A172 (cell line): ENCODE results near the gene OTUB1. TPM values are rescaled to one million over a fixed set of nuclear protein-coding genes. Genes with fewer than 3 reads are reported as not detected.

ENCODE experiments used
- DNase-seq: peaks from one replicate; pipeline ENCODE4 v3.0.0-alpha.2; 2015; ENCODE audit warnings: low spot score
- total RNA-seq: library from RNA; depleted of rRNA; stranded (reverse); fragments of >200 nt; shearing (Covaris generic); gene quantifications from 2 replicates; pipeline ENCODE4 v1.2.3, GENCODE V29; 2014

Gene OTUB1
- total RNA-seq, 1 experiment from 2014 or later, result 31.5 TPM

DNA sequence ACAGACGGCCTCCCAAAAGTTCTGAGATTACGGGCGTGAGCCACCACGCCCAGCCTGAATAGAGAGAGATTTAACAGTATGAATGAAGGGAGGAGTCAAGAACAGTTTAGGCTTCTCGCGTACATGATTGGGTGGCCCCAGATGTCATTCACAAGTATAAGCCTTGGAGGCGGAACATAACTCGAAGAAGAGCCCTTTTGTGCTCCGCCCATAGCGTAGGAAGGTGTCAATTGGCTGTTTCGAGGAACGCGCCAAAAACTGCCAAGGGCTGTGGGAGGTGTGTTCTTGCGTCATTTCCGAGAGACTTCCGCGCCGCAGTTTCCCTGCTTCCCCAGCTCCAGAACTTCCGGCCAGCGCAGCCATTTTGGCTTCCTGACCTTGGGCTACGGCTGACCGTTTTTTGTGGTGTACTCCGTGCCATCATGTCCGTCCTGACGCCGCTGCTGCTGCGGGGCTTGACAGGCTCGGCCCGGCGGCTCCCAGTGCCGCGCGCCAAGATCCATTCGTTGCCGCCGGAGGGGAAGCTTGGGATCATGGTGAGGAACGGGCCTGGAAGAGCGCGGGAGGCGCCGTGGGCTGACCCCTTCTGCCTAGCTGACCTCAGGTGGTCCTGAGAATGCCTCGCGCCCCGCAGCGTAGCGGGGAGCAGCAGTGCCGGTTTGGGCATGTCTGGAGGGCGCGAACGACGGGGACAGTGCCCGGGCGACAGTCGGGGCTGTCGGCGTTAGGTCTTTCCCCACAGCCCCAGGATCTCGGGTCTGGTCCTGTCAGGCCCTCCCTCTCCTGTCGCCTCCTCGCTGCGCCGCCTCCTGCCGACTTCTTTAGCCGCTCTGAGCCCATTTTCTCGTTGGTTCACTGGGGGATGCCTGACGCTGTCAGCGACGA, 11.7 kb upstream of the OTUB1 start, which contains the start of gene COX8A:
Gene COX8A, plus strand, starts transcription at position 362 of the 885 bp plus-strand sequence. Its CDS starts 61 bp downstream, at position 423.
- DNase-seq, result peak; percentile 100

DNA sequence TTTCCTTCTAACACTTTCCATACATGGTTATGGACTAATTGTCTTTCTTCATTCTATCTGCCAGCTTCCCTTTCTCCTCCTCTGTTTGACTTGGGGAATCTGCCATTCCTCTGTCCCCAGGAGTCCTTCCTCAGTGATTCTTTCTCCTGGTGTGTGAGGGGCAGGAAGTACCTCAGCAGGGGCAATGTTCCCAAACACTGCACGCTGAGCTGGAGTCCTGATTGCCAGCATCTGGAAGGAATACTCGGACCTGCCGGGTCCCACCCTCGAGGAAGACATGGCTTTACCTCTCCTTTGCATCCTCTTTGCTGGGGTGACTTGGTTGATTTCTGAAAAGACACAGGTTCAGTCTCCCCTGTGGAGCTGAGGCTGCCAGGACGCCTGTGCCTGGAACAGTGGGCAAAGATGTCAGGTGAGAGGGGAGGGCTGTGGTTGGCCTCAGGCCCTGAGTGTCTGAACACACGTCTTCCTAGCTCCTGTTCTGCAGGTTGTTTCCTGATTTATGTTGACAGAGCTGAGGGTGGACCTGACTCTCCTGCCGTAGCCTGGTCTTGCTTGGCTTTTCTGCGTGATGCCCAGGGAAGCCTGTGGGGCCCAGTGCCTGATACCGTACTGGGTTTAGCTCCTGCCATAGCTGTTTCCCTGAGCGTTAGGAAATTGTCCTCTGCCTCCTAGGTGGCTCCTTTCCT, 7.5 kb upstream of the OTUB1 start:
- DNase-seq, result no peak

DNA sequence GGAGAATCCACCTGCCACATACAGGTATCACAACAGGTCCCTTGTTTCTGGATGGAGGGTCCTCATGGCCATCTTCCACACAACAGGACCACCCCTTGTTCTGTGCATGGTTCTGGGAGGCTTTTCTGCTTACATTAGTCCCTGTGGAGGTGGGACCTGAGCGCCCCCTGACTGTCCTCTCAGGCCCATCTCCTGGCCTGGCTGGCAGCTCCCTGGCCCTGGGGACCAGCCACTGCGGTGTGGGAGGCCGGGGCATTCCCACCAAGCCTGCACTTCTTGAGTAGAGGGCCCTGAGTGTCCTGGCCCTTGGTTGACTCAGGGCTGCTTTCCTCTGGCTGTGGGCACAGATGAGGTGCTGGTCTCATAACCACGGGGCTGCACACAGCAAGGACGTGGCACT, 6.8 kb upstream of the OTUB1 start:
- no peak for DNase-seq

DNA sequence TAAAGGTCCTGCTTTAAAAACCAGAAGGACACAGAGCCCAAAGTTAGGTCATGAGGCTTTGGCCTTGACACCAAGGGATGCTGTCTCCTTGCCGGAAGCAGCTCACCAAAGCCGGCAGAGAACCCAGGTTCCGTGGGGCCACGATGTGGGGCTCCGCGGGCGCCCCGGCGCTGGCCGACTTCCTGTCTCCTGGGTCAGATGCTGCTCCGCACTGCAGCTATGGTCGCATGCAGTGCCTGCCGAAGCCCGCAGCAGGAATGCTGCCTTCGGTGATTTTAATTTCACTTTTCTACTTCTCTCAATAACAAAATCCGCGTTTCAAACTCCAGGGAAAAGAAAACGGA, 454 bp upstream of the OTUB1 start:
- no peak for DNase-seq

DNA sequence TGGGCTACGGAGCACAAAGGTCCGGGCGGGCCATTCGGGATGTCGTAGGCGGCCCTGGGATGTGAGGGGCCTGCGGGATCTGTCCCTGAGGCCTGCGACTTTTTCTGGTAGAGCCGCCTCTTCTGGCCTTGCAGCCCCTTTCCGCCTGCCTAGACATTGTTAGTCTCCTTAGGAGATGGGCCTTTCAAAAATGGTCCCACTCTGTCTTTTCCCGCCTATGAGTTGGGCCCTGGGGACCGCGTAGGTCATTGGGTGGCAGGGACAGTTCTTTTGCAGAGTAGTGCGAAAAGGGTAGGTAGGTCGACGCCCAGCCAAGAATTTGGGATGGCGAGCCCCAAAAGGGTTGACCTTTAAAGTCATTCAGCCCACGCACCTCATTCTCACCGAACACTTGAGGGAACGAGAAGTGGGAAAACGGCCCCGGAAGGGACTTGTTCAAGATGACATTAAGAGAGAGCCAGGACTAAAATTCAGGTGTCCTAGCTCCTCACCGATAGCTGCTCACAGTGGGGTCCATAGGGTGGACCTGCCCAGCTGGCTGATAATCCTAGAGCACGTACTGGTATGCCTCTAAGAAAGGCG, 785 bp downstream of the OTUB1 start:
- DNase-seq, result no peak

- no peak for DNase-seq
Measured at GRCh38 chr11:63991558-63991957, 5.3 kb downstream of the OTUB1 start.

DNA sequence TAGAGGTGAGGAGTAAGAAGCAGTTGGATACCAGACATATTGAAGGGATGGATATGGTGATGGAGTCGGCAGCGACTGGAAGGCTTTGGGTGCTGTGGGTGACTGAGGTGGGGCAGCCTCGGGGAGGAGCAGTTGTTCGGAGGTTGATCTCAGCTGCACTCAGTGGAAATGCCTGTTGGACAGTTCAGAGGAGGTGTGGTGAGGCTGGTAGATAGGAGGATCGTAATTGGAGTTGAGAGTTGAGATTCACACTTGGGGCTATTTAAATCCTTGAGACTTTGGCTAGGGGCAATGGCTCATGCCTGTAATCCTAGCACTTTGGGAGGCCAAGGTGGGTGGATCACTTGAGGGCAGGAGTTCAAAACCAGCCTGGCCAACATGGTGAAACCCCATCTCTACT, 6.9 kb downstream of the OTUB1 start:
- no peak for DNase-seq

DNA sequence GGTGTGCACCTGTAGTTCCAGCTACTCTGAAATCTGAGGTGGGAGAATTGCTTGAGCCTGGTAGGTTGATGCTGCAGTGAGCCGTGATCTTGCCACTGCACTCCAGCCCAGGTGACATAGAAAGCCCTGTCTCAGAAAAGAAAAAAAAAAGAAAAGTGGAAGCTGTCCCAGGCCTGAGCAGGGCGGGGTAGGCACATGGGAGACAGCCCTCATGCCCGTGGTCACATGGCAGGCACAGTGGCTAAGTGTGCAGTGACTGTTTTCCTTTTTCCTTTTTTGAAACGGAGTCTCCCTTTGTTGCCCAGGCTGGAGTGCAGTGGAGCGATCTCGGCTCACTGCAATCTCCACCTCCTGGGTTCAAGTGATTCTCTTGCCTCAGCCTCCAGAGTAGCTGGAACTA, 7.8 kb downstream of the OTUB1 start:
- DNase-seq, result no peak

- DNase-seq, result no peak
Measured at GRCh38 chr11:63996512-63996911, 10.3 kb downstream of the OTUB1 start.

- DNase-seq, result no peak
Measured at GRCh38 chr11:63997104-63997700, 11.0 kb downstream of the OTUB1 start.

DNA sequence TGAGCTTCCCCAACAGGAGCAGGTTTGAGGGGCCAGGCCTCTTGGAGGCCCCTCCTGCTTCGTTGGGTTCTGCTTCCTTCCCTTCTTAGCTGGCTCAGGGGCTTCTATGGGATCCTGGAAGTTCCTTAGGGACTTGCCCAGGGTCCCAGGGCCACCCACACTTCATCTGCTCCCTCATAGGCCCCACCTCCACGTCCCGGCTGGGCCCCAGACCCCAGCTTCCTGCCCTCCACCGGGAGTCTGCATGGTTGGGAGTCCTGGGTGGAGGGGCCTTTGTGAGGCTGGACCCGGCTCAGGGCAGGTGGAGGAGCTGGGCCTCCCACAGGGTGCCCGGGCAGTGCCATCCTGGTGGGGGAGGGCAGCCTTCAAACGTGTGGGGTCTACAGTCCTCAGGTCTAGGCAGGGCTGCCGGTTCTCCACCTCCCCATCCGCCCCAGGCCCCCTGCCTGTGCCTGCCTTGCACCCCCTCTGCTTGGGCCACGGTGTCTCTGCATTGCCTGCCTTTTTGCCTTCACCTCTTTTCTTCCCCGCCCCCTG, 11.6 kb downstream of the OTUB1 start:
- DNase-seq, result no peak

- DNase-seq, result no peak
Measured at GRCh38 chr11:63998558-63999348, 12.5 kb downstream of the OTUB1 start.

DNA sequence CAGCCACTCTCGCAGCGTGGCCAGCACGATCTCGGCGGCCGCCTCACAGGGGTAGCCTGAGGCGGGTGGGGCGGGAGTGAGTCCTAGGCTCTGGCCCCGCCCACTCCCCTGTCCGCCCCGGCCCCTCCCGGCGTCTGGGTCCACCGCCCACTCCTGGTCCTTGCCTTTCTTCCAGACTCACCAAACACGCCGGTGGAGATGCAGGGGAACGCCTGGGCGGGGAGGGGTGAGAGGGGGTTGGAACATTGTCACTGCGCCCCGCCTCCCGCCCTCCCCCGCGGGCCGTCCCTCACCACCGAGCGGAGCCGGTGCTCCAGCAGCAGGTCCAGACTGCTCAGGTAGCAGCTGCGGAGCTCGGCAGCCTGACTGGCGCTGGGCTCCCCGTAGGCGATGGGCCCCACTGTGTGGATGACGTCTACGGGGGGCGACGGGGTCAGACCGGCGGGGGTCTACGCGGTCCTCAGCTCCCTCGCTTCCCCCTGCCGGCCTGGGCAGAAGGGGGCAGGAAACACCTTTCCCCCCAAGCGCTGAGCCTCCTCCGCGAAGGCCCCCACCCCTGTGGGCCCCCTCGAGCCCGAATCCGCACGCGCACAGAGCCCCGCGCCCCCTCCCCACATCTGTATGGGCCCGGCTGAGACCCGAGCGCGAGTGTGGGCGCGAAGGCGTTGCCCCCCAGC, 13.2 kb downstream of the OTUB1 start:
- DNase-seq, result no peak

- no peak for DNase-seq
Measured at GRCh38 chr11:64000026-64000739, 13.9 kb downstream of the OTUB1 start.

DNA sequence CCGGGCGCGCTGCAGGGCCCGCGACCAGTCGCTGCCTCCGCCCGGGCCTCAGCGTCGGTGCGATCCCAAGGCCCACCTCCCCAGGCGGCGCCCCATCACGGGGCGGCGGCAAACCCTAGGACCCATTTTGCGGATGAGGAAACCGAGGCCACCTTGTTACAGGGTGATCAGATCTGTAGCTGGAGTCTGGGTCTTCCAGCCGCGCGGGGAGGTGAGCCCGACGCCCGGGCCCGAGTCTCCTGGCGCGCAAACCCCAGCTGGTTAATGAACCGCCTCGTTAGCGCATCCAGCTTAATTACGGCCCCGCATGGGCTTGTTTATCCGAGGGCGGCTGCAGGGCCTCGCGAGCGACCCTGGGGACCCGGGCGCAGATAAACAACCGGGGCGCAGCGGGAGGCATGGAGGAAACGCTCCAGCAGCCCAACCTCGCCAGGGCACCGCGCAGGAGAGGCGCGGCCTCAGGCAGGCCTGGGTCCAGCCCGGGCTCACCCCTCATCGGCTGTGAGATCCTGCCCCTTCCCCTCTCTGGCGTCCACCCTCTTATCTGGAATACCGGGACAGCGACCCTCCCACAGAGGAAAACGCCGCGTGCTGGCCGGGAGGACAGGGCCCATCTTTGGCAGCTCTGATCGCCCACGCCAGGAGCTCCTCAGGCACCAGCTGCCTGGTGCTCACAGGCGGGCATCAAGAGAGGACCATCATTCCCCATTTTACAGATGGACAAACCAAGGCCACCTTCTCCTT, 14.7 kb downstream of the OTUB1 start:
- DNase-seq, result no peak

GRCh38 chr11:64001484-64002420, 15.5 kb downstream of the OTUB1 start:
- no peak for DNase-seq

DNA sequence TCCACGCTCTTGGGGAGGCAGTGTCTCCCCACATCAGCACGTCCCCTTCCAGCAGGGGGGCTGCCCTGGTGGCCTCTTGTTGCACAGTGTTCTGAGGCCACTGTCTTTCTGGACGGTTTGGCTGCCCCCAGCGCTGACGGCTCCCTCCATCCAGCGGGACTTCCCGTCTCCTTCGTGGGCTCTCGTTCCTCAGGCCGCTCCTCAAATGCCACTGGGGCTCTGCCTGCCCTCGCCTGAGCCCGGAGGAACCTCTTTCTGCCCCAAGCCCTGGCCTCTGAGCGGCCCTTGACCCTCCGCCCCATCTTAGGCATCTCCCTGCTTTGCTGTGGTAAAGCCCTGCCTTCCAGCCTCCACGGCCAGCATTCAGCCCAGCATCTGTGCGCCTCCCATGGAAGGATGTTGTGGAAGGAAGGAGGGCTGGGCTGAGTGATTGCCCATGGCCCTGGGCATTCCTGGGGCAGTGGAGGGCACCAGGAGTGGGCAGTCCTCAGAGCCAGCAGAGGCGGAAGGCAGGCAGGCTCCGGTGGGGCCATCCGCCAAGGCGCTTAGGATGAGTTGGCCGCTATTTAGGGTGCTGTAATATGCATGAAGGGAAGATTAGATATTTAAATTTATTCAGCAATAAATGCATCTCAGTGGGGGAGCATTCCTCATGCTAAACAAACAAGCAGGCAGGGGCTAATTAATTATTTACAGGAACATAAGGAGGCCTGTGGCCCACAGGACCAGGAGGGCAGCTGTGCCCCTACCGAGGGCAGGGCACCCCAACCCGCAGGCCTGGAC, 17.8 kb downstream of the OTUB1 start:
- DNase-seq, result no peak
